Karpas-422 (cell line): ENCODE data around the gene KIAA0753. TPM values are rescaled to one million over a fixed set of nuclear protein-coding genes. Genes with fewer than 3 reads are reported as not detected.

Experiments
- DNase-seq: peaks from one replicate; pipeline ENCODE4 v3.0.0-alpha.2; 2015
- H2AFZ ChIP-seq: fragments of 200-600 bp; sonication (generic); 2 replicates; pipeline ENCODE4 v1.6.1; 2014; ENCODE audit warnings: antibody characterized with exemption, low read length, mixed read lengths
- H3K27ac ChIP-seq: fragments of 200-600 bp; sonication (generic); 2 replicates; pipeline ENCODE4 v1.5.1; 2014; ENCODE audit warnings: mild to moderate bottlenecking, low read length, moderate library complexity
- H3K27me3 ChIP-seq: fragments of 200-600 bp; sonication (generic); 2 replicates; pipeline ENCODE4 v1.6.1; 2014; ENCODE audit warnings: low read length, mixed read lengths
- H3K36me3 ChIP-seq: fragments of 200-600 bp; sonication (generic); 2 replicates; pipeline ENCODE4 v1.6.1; 2014; ENCODE audit warnings: low read length, mixed read lengths; ENCODE audit not compliant: insufficient read depth
- H3K4me1 ChIP-seq: fragments of 200-600 bp; sonication (generic); 2 replicates; pipeline ENCODE4 v1.6.1; 2014; ENCODE audit warnings: mild to moderate bottlenecking, low read length, mixed read lengths
- H3K4me2 ChIP-seq: fragments of 200-600 bp; sonication (generic); 2 replicates; pipeline ENCODE4 v1.6.1; 2014; ENCODE audit warnings: low read length, low read depth, mild to moderate bottlenecking; ENCODE audit not compliant: poor library complexity, severe bottlenecking
- H3K4me3 ChIP-seq: fragments of 200-600 bp; sonication (generic); 2 replicates; pipeline ENCODE4 v1.5.1; 2014; ENCODE audit warnings: mild to moderate bottlenecking, antibody characterized with exemption, low read length, mixed read lengths
- H3K79me2 ChIP-seq: fragments of 200-600 bp; sonication (generic); 2 replicates; pipeline ENCODE4 v1.6.1; 2014; ENCODE audit warnings: mild to moderate bottlenecking, low read length, mixed read lengths
- H3K9ac ChIP-seq: fragments of 200-600 bp; sonication (generic); 2 replicates; pipeline ENCODE4 v1.6.0; 2014; ENCODE audit warnings: low read length
- H3K9me2 ChIP-seq: fragments of 200-600 bp; sonication (generic), shearing (Covaris generic); replicated peaks from 2 replicates; pipeline ENCODE4 v1.6.0; 2014; ENCODE audit warnings: mild to moderate bottlenecking, low read length, moderate library complexity; ENCODE audit not compliant: insufficient read depth
- H3K9me3 ChIP-seq: fragments of 300-700, 200-600 bp; sonication (generic); 2 replicates; pipeline ENCODE4 v1.6.1; 2014; ENCODE audit warnings: low read length, mixed read lengths
- H4K20me1 ChIP-seq: fragments of 200-600 bp; sonication (generic); 2 replicates; pipeline ENCODE4 v1.6.1; 2014; ENCODE audit warnings: mild to moderate bottlenecking, antibody characterized with exemption, low read length, low read depth; ENCODE audit not compliant: insufficient read depth
- total RNA-seq: library from RNA; depleted of rRNA; stranded (reverse); fragments of >200 nt; shearing (Covaris generic); gene quantifications from 2 replicates; pipeline ENCODE4 v1.2.3, GENCODE V29; 2014; ENCODE audit warnings: low replicate concordance

Gene KIAA0753
- total RNA-seq, 1 experiment from 2014 or later, result 30.5 TPM

GRCh38 chr17:6580625-6581024, 59.9 kb downstream of the KIAA0753 start:
- Histone ChIP-seq H3K27me3 (no peaks in the 10 kb centered on the region), H3K9me3 (no peaks in the 10 kb centered on the region), H3K9me2 (no peaks in the 10 kb centered on the region), H3K4me3 (no peak overlapping the region), H4K20me1 (no peaks in the 10 kb centered on the region), H3K36me3 (peaks cover 40% of the 10 kb centered on the region; the same call in 1 of the 2 replicates), H3K9ac (no peak overlapping the region), H3K4me2 (no peak overlapping the region), H3K4me1 (no peaks in the 10 kb centered on the region), H3K79me2 (no peaks in the 10 kb centered on the region), H2AFZ (no peak overlapping the region), H3K27ac (no peak overlapping the region)
- DNase-seq, result no peak

- Histone ChIP-seq H2AFZ (no peak overlapping the region), H3K36me3 (peaks cover 24% of the 10 kb centered on the region; the same call in 1 of the 2 replicates), H4K20me1 (no peaks in the 10 kb centered on the region), H3K9me2 (no peaks in the 10 kb centered on the region), H3K4me1 (no peaks in the 10 kb centered on the region), H3K79me2 (no peaks in the 10 kb centered on the region), H3K27me3 (no peaks in the 10 kb centered on the region), H3K9ac (no peak overlapping the region), H3K4me3 (no peak overlapping the region), H3K4me2 (no peak overlapping the region), H3K9me3 (no peaks in the 10 kb centered on the region), H3K27ac (no peak overlapping the region)
- no peak for DNase-seq
Observed at GRCh38 chr17:6578491-6578890, 62.0 kb downstream of the KIAA0753 start.

GRCh38 chr17:6577686-6578263, 62.7 kb downstream of the KIAA0753 start:
- Histone ChIP-seq H3K4me3 (no peak overlapping the region), H3K27ac (no peak overlapping the region), H4K20me1 (no peaks in the 10 kb centered on the region), H3K9ac (no peak overlapping the region), H3K36me3 (peaks cover 17% of the 10 kb centered on the region; the same call in 1 of the 2 replicates), H3K9me3 (no peaks in the 10 kb centered on the region), H3K27me3 (no peaks in the 10 kb centered on the region), H3K4me2 (no peak overlapping the region), H2AFZ (no peak overlapping the region), H3K4me1 (no peaks in the 10 kb centered on the region), H3K9me2 (no peaks in the 10 kb centered on the region), H3K79me2 (no peaks in the 10 kb centered on the region)
- no peak for DNase-seq

GRCh38 chr17:6576038-6576785, 64.3 kb downstream of the KIAA0753 start:
- DNase-seq, result no peak
- no peaks in the 10 kb centered on the region for H3K4me1 ChIP-seq
- peaks cover 11% of the 10 kb centered on the region; the same call in 1 of the 2 replicates for H3K36me3 ChIP-seq
- no peaks in the 10 kb centered on the region for H3K79me2 ChIP-seq
- H3K4me2 ChIP-seq, result no peak overlapping the region
- H3K9me2 ChIP-seq, result no peaks in the 10 kb centered on the region
- no peaks in the 10 kb centered on the region for H3K9me3 ChIP-seq
- no peak overlapping the region for H3K4me3 ChIP-seq
- no peak overlapping the region for H3K9ac ChIP-seq
- no peaks in the 10 kb centered on the region for H3K27me3 ChIP-seq
- no peak overlapping the region for H3K27ac ChIP-seq
- H4K20me1 ChIP-seq, result no peaks in the 10 kb centered on the region
- no peak overlapping the region for H2AFZ ChIP-seq

GRCh38 chr17:6575596-6575988, 64.9 kb downstream of the KIAA0753 start:
- no peak for DNase-seq
- Histone ChIP-seq H3K9me2 (no peaks in the 10 kb centered on the region), H4K20me1 (no peaks in the 10 kb centered on the region), H3K36me3 (peaks cover 11% of the 10 kb centered on the region; the same call in 1 of the 2 replicates), H3K4me1 (no peaks in the 10 kb centered on the region), H2AFZ (no peak overlapping the region), H3K27me3 (no peaks in the 10 kb centered on the region), H3K9me3 (no peaks in the 10 kb centered on the region), H3K4me2 (no peak overlapping the region), H3K4me3 (no peak overlapping the region), H3K9ac (no peak overlapping the region), H3K79me2 (no peaks in the 10 kb centered on the region), H3K27ac (no peak overlapping the region)

- Histone ChIP-seq H4K20me1 (no peaks in the 10 kb centered on the region), H3K9me3 (no peaks in the 10 kb centered on the region), H3K9ac (no peak overlapping the region), H3K9me2 (no peaks in the 10 kb centered on the region), H3K27ac (no peak overlapping the region), H3K27me3 (no peaks in the 10 kb centered on the region), H2AFZ (no peak overlapping the region), H3K4me2 (no peak overlapping the region), H3K4me1 (no peaks in the 10 kb centered on the region), H3K36me3 (peaks cover 11% of the 10 kb centered on the region; the same call in 1 of the 2 replicates), H3K4me3 (no peak overlapping the region), H3K79me2 (no peaks in the 10 kb centered on the region)
- DNase-seq, result no peak
Observed at GRCh38 chr17:6574687-6575595, 65.6 kb downstream of the KIAA0753 start.

GRCh38 chr17:6573982-6574686, 66.4 kb downstream of the KIAA0753 start:
- H4K20me1 ChIP-seq, result no peaks in the 10 kb centered on the region
- DNase-seq, result no peak
- H3K79me2 ChIP-seq, result no peaks in the 10 kb centered on the region
- H2AFZ ChIP-seq, result no peak overlapping the region
- H3K36me3 ChIP-seq, result peaks cover 11% of the 10 kb centered on the region; the same call in 1 of the 2 replicates
- H3K4me3 ChIP-seq, result no peak overlapping the region
- H3K27ac ChIP-seq, result no peak overlapping the region
- H3K9ac ChIP-seq, result no peak overlapping the region
- H3K4me2 ChIP-seq, result no peak overlapping the region
- no peaks in the 10 kb centered on the region for H3K9me3 ChIP-seq
- H3K27me3 ChIP-seq, result no peaks in the 10 kb centered on the region
- H3K4me1 ChIP-seq, result no peaks in the 10 kb centered on the region
- H3K9me2 ChIP-seq, result no peaks in the 10 kb centered on the region
